D721Med (cell line): Measurements from ENCODE around the gene C1orf198.

Source experiments
- DNase-seq: peaks from one replicate; pipeline ENCODE4 v3.0.0; 2011; ENCODE audit warnings: low spot score; ENCODE audit not compliant: insufficient read length
- FAIRE-seq: peaks from 2 replicates; lab custom pipeline; 2011; peaks lifted over from hg19 to GRCh38; lab: Jason Lieb, UNC
- TF ChIP-seq, protein P1 (sequence below): IDR thresholded peaks from 2 replicates; pipeline ENCODE4 v1.5.1; 2012; ENCODE audit warnings: mild to moderate bottlenecking, control low read depth; ENCODE audit not compliant: insufficient read depth; ENCODE audit errors: missing control alignments

C1orf198 gene

DNA sequence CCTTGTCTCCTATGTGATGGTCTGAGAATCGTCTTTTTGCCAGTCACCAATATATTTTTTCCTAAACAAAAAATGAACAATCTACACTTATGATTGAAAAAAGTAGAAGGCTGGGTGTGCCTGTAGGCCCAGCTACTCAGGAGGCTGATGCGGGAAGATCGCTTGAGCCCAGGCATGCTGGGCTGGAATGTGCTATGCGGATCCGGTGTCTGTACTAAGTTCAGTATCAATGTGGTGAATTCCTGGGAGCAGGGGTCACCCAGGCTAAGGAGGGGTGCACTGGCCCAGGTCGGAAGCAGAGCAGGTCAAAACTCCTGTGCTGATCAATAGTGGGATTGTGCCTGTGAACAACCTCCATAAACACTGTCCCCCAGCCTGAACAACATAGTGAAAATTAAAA lies 25.7 kb upstream of the C1orf198 start:
- no peak for DNase-seq
- FAIRE-seq = no peak
- TF ChIP-seq, protein P1, sequence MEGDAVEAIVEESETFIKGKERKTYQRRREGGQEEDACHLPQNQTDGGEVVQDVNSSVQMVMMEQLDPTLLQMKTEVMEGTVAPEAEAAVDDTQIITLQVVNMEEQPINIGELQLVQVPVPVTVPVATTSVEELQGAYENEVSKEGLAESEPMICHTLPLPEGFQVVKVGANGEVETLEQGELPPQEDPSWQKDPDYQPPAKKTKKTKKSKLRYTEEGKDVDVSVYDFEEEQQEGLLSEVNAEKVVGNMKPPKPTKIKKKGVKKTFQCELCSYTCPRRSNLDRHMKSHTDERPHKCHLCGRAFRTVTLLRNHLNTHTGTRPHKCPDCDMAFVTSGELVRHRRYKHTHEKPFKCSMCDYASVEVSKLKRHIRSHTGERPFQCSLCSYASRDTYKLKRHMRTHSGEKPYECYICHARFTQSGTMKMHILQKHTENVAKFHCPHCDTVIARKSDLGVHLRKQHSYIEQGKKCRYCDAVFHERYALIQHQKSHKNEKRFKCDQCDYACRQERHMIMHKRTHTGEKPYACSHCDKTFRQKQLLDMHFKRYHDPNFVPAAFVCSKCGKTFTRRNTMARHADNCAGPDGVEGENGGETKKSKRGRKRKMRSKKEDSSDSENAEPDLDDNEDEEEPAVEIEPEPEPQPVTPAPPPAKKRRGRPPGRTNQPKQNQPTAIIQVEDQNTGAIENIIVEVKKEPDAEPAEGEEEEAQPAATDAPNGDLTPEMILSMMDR = no peak

DNA sequence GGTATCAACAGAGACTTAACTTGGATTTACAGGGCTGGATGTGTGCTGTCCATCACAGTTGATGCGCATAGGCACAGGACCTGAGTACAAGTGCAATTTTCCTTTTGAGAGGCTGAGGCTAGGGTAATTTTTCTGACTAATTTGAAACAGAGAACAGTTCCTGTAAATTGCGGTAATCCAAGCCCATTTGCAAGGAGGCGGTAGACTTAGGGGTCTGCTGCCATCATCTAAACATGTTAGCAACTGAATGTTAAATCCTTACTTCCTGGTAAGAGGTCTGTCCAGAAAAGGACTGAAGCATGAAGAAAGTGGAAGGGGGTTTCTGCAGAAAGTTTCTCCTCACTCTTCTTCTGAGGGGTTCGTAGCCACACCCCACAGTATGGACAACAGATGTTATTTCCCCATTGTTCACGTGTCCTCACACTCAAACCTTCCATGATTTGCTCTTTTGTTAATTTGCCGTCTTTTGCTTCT lies 23.7 kb upstream of the C1orf198 start:
- DNase-seq (no peak), FAIRE-seq (no peak)
- TF ChIP-seq, protein P1 = no peak

DNA sequence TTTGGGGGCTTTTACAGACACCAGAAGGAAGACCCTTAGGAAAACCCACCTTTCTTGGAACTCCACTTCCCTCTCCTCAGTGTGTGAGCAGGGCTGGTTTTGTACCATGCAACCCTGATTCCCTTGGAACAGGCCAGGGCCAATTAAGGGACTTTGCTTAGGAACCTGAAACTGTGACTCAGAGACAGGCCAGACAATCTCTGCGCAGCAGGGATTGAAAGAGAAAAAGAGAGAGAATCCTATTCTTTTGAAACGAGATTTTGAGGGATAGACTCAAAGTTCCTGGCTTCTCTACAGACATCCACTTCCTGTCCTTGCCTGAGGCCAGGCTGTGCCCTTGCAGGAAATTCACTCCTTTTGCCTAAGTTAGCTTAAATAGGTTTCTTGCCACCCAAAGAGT lies 23.1 kb upstream of the C1orf198 start:
- no peak for DNase-seq
- TF ChIP-seq, protein P1 = no peak
- no peak for FAIRE-seq

DNA sequence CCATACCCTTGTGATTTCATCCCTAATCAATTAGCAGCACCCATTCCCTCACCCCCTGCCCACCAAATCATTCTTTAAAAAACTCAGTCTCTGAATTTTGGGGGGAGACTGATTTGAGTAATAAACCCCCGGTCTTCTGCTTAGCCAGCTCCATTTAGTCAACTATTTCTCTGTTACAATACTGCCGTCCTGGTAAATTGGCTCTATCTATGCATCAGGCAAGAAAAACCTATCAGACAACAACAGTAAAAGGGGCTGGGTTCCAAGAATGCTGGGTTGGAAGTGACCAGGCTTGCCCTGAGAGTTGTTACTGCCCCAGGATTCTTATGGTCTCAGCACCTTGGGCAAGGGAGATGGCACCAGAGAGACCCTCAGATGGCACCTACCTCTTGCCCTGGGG lies 16.3 kb upstream of the C1orf198 start:
- FAIRE-seq (no peak), DNase-seq (no peak)
- TF ChIP-seq, protein P1 = no peak

DNA sequence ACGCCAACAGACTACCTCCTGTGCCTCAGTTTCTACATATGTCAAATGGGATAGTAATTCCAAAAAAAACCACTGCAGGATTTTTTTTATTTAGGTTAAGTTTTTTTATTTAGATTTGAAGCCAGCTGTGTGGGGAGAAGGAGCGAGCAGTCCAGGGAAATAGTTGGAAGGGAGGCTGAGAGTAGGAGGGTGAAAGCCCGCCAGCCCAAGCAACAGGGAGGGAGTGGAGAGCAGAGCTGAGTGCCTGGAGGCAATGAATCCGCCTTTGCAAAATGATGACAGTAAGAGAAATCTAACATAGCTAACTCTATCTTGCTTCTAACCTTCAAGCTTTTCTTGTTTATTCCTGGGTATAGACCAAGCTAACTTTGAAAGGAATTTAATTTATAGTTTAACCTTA lies 15.6 kb upstream of the C1orf198 start:
- TF ChIP-seq, protein P1 = no peak
- no peak for DNase-seq
- no peak for FAIRE-seq

DNA sequence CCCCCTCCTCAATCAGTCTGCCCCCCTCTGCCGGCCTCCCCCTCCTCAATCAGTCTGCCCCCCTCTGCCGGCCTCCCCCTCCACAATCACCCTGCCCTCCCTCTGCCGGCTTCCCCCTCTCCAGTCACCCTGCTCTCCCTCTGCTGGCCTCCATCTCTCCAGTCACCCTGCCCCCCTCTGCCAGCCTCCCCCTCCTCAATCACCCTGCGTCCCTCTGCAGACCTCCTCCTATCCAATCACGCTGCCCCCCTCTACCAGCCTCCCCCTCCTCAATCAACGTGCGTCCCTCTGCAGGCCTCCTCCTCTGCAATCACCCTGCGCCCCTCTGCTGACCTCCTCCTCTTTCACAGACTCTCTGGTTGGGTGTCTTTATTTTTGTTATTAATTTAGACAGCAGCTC lies 11.5 kb upstream of the C1orf198 start:
- TF ChIP-seq, protein P1 = no peak
- DNase-seq (no peak), FAIRE-seq (no peak)

DNA sequence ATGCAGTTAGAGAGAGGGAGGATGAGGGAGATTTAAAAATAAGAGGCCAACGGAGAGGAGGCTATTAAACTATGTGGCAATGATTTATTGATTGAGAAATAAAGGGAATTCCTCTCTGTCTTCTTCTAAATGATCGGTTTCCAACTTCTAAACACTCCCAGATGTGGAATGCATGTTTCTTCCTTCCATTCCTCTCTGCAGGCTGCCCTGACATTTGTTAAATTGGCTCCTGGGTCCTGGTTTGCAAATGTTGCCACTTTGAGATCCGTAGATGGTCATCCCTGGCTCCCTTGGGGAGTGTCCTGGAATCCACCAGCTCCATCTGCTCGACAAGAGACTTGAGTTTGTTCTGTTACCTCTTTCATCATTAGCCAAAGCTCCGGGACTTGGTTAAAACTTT lies 10.3 kb upstream of the C1orf198 start:
- TF ChIP-seq, protein P1 = no peak
- FAIRE-seq (no peak), DNase-seq (no peak)
